KG1 (cell line): ENCODE results near the gene C10orf67.
"Not testable (repeated sequence)": the region's sequence is repeated elsewhere in the genome, so short reads cannot be mapped to it uniquely, and the experiment has no call there.

Experiments
- DNase-seq: peaks from one replicate; lab custom pipeline; 2025; lab: John Stamatoyannopoulos, UW

The C10orf67 gene

GRCh38 chr10:23344241-23344841 lies at the start of gene C10orf67:
Gene C10orf67 (minus strand): TSS chr10:23344797. CDS start chr10:23344774, 23 bp downstream.
- DNase-seq = no peak

- DNase-seq = no peak
Measured at GRCh38 chr10:23391821-23392220, 47.2 kb upstream of the C10orf67 start.

GRCh38 chr10:23390809-23391208 lies 46.2 kb upstream of the C10orf67 start:
- no peak for DNase-seq

- DNase-seq = not testable (repeated sequence)
Measured at GRCh38 chr10:23390408-23390807, 45.8 kb upstream of the C10orf67 start.

GRCh38 chr10:23387516-23387915 lies 42.9 kb upstream of the C10orf67 start:
- DNase-seq = not testable (repeated sequence)

- DNase-seq = no peak
Measured at GRCh38 chr10:23386052-23386451, 41.5 kb upstream of the C10orf67 start.

GRCh38 chr10:23384364-23384763 lies 39.8 kb upstream of the C10orf67 start:
- DNase-seq = no peak

- DNase-seq = no peak
Measured at GRCh38 chr10:23383637-23384036, 39.0 kb upstream of the C10orf67 start.

- no peak for DNase-seq
Measured at GRCh38 chr10:23381298-23382040, 36.9 kb upstream of the C10orf67 start.

GRCh38 chr10:23379686-23380085 lies 35.1 kb upstream of the C10orf67 start:
- DNase-seq = no peak

GRCh38 chr10:23376229-23376655 lies 31.6 kb upstream of the C10orf67 start:
- DNase-seq = no peak

GRCh38 chr10:23375366-23375765 lies 30.8 kb upstream of the C10orf67 start:
- no peak for DNase-seq

GRCh38 chr10:23373156-23373555 lies 28.6 kb upstream of the C10orf67 start:
- no peak for DNase-seq

- no peak for DNase-seq
Measured at GRCh38 chr10:23371073-23371472, 26.5 kb upstream of the C10orf67 start.

- no peak for DNase-seq
Measured at GRCh38 chr10:23370106-23370505, 25.5 kb upstream of the C10orf67 start.

GRCh38 chr10:23368816-23369640 lies 24.4 kb upstream of the C10orf67 start:
- DNase-seq = no peak

GRCh38 chr10:23367896-23368595 lies 23.4 kb upstream of the C10orf67 start:
- no peak for DNase-seq

GRCh38 chr10:23365417-23366030 lies 20.9 kb upstream of the C10orf67 start:
- not testable (repeated sequence) for DNase-seq

GRCh38 chr10:23364378-23364777 lies 19.8 kb upstream of the C10orf67 start:
- no peak for DNase-seq

GRCh38 chr10:23363793-23364135 lies 19.2 kb upstream of the C10orf67 start:
- no peak for DNase-seq

- no peak for DNase-seq
Measured at GRCh38 chr10:23362879-23363792, 18.5 kb upstream of the C10orf67 start.
